ENCODE results near the gene CNOT1. TPM values are rescaled to one million over a fixed set of nuclear protein-coding genes. Genes with fewer than 3 reads are reported as not detected.

Gene CNOT1
- total and polyA plus RNA-seq, 2 of the 4 experiments (the other 2 are of a cell fraction): 85.5 to 357 TPM

DNA sequence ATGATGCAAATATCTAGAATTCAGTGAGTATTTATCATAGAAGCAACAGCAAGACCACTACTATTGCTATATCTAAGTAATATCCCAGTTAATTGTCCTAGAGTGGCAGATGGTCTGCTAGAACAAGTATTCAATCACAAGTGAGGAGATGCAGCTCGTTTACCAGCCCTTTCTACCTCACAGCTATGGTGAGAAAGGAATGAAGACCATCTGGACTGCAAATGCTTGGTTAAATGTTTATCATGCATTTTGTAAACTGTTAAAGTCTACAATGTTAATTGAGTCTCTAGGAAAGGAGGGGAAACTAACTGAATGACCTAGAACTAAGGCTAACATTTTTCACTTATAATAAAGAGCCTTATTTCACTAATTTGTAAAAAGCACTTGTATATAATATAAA is 52.5 kb downstream of the CNOT1 start:
- intact Hi-C loops (cut with micrococcal nuclease): no loop called here
- Histone ChIP-seq H4K5ac (ENCODE audit: low read depth, low read length) (no peak overlapping the region), H3K18ac (ENCODE audit: low read depth, low read length) (no peak overlapping the region), H3K4ac (ENCODE audit: low read depth, low read length) (no peak overlapping the region), H3K9me3 (ENCODE audit: control insufficient read depth, insufficient read depth, low read length) (no peaks in the 10 kb centered on the region), H2BK20ac (ENCODE audit: low read depth, low read length) (no peak overlapping the region), H2AK5ac (ENCODE audit: low read depth, low read length) (no peak overlapping the region), H2BK15ac (ENCODE audit: low read depth, low read length) (no peak overlapping the region), H3K4me3 (ENCODE audit: insufficient read depth, low read depth, low read length) (no peak overlapping the region), H2BK5ac (ENCODE audit: low read depth, low read length, poor library complexity, severe bottlenecking) (no peak overlapping the region), H2AFZ (replicated peaks; ENCODE audit: low read length, poor library complexity) (no peak overlapping the region), H3K14ac (replicated peaks; ENCODE audit: low read depth, low read length) (no peak overlapping the region), H3K27ac (ENCODE audit: insufficient read depth, low read length) (no peak overlapping the region), H3K56ac (ENCODE audit: extremely low read depth, insufficient read depth, low read length) (no peak overlapping the region), H4K8ac (ENCODE audit: low read depth in 2 of 2, low read length in 2 of 2) (no peak overlapping the region), H4K91ac (ENCODE audit: insufficient read depth, low read depth, low read length) (no peak overlapping the region), H3K4me1 (ENCODE audit: control insufficient read depth, insufficient read depth, low read length) (no peaks in the 10 kb centered on the region), H3K23ac (ENCODE audit: low read depth, low read length) (no peak overlapping the region), H3K79me1 (ENCODE audit: low read depth in 1 of 2, low read length in 2 of 2) (peaks cover 5 to 8% of the 10 kb centered on the region in 2 experiments; a peak in 3 of 4 replicates), H3K9ac (ENCODE audit: low read depth, low read length) (no peak overlapping the region), H3K9me1 (ENCODE audit: insufficient read depth, low read length) (no peaks in the 10 kb centered on the region), H4K20me1 (ENCODE audit: insufficient read depth, low read length) (no peaks in the 10 kb centered on the region; the same call in 1 of the 2 replicates), H3K36me3 (ENCODE audit: control insufficient read depth, insufficient read depth, low read length) (peaks cover 55% of the 10 kb centered on the region), H3K4me2 (ENCODE audit: low read depth, low read length) (no peak overlapping the region), H3K27me3 (ENCODE audit: control insufficient read depth, insufficient read depth, low read length) (no peaks in the 10 kb centered on the region), H2AK9ac (replicated peaks; ENCODE audit: low read depth, low read length, poor library complexity) (no peak overlapping the region), H2BK120ac (ENCODE audit: low read depth, low read length) (no peak overlapping the region)
- in situ Hi-C loops (cut with MboI; ENCODE audit: low sequenced_read_pairs): loop anchor here (5.0 kb wide), 1 partner anchor 45 kb away; no protein-coding TSS in a partner anchor
- ChIA-PET POLR2A (ENCODE audit: unreplicated experiment) (no interaction called here), CTCF (no interaction called here)
- TF ChIP-seq RFX5 (IDR thresholded peaks at IDR 0.05; ENCODE audit: low read depth, low read length) (no peak), CEBPB (IDR thresholded peaks at IDR 0.05; ENCODE audit: low read depth, low read length) (no peak), NFE2L2 (IDR thresholded peaks at IDR 0.05; ENCODE audit: low read depth, low read length) (no peak), POLR2A (IDR thresholded peaks at IDR 0.05; ENCODE audit: low read depth, low read length) (no peak), MAFK (IDR thresholded peaks at IDR 0.05; ENCODE audit: low read depth, low read length) (no peak), BHLHE40 (IDR thresholded peaks at IDR 0.05; ENCODE audit: low read depth, low read length) (no peak), FOS (IDR thresholded peaks at IDR 0.05; ENCODE audit: low read depth, low read length) (no peak), MAZ (IDR thresholded peaks at IDR 0.05; ENCODE audit: borderline replicate concordance, low read depth, low read length) (no peak), SMC3 (IDR thresholded peaks at IDR 0.05; ENCODE audit: low read depth, low read length) (no peak), MXI1 (IDR thresholded peaks at IDR 0.05; ENCODE audit: borderline replicate concordance, low read depth, low read length) (no peak), RAD21 (IDR thresholded peaks at IDR 0.05; ENCODE audit: low read length) (no peak), RCOR1 (IDR thresholded peaks at IDR 0.05; ENCODE audit: insufficient replicate concordance, low read length) (no peak), CHD1 (IDR thresholded peaks at IDR 0.05; ENCODE audit: low read depth, low read length) (no peak)
- TF ChIP-seq, protein P1, sequence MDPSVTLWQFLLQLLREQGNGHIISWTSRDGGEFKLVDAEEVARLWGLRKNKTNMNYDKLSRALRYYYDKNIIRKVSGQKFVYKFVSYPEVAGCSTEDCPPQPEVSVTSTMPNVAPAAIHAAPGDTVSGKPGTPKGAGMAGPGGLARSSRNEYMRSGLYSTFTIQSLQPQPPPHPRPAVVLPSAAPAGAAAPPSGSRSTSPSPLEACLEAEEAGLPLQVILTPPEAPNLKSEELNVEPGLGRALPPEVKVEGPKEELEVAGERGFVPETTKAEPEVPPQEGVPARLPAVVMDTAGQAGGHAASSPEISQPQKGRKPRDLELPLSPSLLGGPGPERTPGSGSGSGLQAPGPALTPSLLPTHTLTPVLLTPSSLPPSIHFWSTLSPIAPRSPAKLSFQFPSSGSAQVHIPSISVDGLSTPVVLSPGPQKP (IDR thresholded peaks at IDR 0.05; ENCODE audit: borderline replicate concordance, low read depth, low read length): no peak
- TF ChIP-seq, protein P2, sequence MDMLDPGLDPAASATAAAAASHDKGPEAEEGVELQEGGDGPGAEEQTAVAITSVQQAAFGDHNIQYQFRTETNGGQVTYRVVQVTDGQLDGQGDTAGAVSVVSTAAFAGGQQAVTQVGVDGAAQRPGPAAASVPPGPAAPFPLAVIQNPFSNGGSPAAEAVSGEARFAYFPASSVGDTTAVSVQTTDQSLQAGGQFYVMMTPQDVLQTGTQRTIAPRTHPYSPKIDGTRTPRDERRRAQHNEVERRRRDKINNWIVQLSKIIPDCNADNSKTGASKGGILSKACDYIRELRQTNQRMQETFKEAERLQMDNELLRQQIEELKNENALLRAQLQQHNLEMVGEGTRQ (IDR thresholded peaks at IDR 0.05; ENCODE audit: low read depth, low read length): no peak
- TF ChIP-seq, protein P3, sequence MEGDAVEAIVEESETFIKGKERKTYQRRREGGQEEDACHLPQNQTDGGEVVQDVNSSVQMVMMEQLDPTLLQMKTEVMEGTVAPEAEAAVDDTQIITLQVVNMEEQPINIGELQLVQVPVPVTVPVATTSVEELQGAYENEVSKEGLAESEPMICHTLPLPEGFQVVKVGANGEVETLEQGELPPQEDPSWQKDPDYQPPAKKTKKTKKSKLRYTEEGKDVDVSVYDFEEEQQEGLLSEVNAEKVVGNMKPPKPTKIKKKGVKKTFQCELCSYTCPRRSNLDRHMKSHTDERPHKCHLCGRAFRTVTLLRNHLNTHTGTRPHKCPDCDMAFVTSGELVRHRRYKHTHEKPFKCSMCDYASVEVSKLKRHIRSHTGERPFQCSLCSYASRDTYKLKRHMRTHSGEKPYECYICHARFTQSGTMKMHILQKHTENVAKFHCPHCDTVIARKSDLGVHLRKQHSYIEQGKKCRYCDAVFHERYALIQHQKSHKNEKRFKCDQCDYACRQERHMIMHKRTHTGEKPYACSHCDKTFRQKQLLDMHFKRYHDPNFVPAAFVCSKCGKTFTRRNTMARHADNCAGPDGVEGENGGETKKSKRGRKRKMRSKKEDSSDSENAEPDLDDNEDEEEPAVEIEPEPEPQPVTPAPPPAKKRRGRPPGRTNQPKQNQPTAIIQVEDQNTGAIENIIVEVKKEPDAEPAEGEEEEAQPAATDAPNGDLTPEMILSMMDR (conservative IDR thresholded peaks at IDR 0.05; ENCODE audit: low read depth, low read length): no peak
- dilution Hi-C loops (cut with HindIII; ENCODE audit: low sequenced_read_pairs, unreplicated experiment): no loop called here
- ATAC-seq (ENCODE audit: low read depth) (no peak), DNase-seq (no peak)
- no TSS peak for BruUV-seq (replicated peaks)
- no CpG with 5 or more reads among the region's 1 CpG for WGBS, 2 experiments (ENCODE audit: extremely low coverage in 2 of 2, insufficient read length in 1 of 2)

Measured in IMR-90 (cell line).